Posterior vena cava (tissue), 2 donors: ENCODE measurements around the gene AQP6. TPM values are rescaled to one million over a fixed set of nuclear protein-coding genes. Genes with fewer than 3 reads are reported as not detected.
A peak's percentile ranks its signal among the peaks of the same experiment; 100 is the strongest.

Experiments
- DNase-seq: peaks from one replicate; pipeline ENCODE4 v3.0.0-alpha.2; 2020; ENCODE audit warnings: low spot score
- intact Hi-C, 2 donors: fragments of 100-400 bp; cut with DNase I; formaldehyde crosslinking; loops; one replicate each; pipeline versions ENCODE4 v1.14.1 to v1.14.2; 2022 to 2023
- total RNA-seq, 2 donors: library from RNA; stranded (reverse); fragmentation: NEBNext Ultra II Directional; extraction: Animal tissue kit (Norgen Biotek cat#: 25700); gene quantifications; one replicate each; pipeline ENCODE4 v1.2.1, GENCODE V29; 2021
- donor health status: DM: yes; HTN: yes; CAD: no.
- donor health status: DM: yes; HTN: yes; CAD: no.

AQP6 gene
- total RNA-seq, 2 donors from 2014 or later = 0.05 TPM; not detected in 1

DNA sequence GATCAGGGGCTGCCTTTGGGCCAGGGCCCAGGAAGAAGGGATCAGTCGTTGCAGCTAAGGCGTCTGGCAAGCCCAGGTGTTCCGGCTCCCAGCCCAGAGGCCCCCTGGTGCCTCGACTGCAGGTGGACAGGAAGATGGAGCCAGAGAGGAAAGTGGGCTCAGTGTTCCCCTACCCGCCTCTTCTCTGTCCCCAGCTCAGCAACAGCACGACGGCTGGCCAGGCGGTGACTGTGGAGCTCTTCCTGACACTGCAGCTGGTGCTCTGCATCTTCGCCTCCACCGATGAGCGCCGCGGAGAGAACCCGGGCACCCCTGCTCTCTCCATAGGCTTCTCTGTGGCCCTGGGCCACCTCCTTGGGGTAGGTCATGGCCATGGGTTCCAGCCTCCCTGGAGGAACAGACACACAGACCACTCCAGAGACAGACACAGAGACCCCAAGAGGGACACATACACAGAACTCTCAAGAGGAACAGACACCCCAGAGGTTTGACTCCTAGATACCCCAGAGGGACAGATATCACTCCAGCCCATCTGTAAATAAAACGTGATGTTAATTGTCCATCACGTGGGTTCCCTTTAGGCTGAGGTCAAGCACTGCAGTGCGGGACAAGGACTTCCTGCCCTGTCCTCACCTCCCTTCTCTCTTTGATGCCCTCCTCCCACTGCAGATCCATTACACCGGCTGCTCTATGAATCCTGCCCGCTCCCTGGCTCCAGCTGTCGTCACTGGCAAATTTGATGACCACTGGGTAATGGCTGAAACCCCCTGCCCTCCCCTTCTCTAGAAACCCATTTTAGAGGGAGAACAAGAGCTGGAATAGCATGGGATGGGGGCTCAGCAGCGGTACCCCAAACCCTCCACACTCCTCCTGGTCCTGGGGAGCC is 18.5 kb upstream of the AQP6 start:
- intact Hi-C loops = no loop called here

DNA sequence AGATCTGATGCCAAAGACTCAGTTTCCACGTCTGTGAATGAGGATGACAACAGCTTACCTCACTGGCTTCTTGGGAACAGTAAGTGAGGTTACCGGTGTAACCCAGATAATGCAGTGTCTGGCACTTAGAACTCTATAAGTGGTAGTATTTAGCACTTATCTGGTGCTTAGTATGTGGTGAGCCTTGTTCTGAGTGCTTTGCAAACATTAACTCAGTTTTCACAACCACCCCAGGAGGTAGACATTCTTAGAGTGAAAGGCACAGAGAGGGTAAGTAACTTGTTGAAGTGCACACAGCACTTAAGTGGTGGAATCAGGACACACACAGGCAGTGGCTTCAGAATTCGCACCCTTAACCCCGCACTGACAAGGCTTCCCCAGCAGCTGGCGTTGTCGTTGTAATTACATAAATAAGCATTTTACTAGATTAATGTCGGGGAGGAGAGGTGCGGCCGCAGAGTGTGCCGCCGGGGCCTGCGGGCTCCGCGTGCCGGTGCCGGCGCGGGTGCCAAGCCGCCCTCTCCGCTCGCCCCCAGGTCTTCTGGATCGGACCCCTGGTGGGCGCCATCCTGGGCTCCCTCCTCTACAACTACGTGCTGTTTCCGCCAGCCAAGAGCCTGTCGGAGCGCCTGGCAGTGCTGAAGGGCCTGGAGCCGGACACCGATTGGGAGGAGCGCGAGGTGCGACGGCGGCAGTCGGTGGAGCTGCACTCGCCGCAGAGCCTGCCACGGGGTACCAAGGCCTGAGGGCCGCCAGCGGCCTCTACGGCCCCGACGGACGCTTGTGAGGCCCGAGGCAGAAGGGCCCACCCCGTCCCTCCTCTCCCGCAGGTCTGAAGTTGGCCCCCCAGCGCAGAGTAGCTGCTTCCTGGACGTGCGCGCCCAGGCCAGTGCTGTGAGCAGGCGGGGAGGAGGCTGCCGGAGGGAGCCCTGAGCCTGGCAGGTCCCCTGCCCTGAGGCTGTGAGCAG is 17.6 kb upstream of the AQP6 start:
- intact Hi-C loops = no loop called here
- DNase-seq = peak; percentile 82

More for the DNA sequence above, 18.5 kb upstream of the AQP6 start:
- DNase-seq = peak; percentile 62

DNA sequence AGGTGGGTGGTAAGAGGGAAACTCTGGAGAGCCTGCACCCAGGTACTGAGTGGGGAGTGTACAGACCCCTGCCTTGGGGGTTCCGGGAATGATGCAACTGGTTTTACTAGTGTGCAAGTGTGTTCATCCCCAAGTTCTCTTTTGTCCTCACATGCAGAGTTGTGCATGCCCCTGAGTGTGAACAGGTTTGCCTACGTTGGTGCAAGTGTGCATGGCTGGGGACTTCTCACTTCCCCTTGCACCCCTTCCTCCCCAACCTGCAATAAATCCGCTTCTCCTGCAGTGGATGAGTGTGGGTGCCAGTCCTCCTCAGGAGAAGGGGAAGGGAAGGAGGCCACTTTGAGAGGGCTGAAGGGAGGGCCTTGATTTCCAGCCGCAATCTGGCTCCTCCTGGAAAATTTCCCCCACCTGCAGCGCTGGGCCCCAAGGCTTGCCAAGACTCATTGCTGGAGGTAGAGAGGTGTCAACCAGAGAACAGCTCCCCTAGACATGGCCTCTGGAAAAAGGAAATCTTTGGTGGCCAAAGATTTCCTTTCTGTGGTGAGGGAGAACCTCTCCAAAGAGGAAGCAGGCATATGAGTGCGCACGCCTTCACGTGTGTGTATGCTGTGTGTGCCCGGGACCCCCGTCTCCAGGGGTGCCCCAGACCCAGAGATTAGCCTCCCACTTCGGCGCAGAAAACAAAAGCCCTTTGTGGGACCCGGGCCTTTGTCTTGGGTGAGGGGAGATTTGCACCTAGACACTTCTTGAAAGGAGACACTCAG is 16.7 kb upstream of the AQP6 start:
- peak; percentile 35 for DNase-seq
- intact Hi-C loops = no loop called here

DNA sequence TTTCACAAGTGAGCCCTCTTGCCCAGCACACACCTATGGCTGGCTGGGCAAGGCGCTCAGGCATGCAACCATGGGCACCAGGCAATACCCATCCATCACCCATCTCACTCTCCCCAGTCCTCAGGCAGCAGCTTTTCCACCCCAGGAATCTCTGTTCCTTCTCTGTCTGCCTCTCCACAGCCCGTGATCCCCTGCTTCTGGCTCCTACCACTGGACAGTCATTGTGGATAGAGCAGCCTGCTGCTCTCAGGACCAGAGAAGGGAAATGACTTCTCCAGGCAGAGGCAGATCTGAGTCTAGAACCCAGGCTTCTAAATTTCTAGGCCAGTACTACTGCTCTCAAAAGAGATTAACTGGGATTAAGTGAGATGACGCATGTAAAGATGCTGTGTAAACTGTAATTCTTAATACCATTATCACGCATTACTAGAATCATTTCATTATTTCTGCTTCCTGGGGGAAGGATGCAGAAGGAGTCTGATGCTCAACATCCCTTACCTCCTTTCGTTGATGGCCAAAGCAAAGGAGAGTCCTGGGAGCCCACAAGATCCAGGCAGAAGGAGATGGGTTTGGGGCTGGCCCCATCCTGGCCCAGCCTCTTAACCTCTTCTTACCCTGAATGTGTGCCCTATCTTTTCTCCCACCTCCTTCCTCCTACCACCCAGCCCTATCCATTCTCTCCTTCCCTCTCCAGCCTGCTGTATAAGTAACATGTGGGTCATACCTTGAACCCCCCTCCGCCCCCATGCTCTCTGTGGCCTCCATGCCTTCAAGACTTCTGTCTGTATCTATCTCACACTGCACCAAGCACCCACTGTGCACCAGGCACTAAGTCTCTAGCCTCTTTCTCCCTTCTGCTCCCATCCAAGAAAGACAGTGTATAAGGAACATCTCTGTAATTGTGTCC is 15.8 kb upstream of the AQP6 start:
- DNase-seq = peak; percentile 18
- intact Hi-C loops = no loop called here

DNA sequence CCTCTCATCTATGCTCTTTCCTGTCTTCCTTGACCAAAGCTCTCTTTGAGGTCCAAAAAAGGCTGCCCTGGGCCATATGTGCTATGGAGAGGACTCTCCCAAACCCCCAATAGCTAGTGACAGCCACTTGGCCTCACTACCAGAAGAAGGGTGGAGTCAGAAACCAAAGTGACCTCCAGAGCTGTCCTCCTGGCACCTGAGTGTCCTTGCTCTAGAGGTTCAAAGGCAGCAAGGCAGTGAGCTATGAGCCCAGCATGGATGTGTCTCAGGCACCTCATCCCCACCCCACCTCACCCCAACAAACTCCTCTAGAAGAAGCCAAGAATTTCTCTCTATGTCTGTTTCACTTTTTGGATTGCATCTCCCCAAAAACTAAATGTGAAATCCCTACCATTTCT is 15.2 kb upstream of the AQP6 start:
- peak; percentile 9 for DNase-seq
- intact Hi-C loops = no loop called here

DNA sequence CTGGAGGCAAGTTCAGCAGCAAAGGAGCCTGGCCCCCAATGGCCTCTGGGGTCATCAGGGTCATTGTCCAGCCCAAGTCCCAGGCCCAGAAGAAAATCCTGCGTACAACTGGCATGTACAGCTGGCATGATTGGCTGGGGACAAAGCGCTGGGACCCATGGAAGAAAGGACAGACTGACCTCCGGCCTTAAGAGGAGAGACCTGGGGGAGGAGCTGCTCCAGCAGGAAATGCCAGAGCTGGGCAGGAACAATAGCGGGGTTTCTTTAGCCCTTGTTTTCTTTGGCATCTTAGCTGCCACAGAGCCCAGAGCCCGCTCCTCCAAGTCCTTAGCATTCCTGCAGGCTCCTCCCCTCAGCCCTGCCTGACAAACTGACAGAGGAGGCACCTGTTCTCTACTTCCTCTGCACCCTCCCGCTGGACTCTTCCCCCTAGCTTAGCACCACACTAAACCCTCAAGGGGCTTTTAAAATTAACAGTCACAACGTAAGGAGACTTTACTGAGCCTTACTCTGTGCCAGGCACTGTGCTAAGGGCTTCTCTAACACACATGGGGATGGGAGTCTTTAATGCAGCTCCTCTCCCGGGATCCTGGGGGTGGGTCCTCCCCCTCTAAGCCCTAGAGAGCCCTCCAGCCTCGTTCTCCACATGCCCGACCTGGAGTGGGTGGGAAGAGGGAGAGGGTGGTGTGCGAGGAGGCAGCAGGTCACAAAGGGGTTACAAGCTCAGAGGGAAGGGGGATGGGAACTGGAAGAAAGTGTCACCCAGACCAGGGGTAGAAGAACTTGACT is 12.9 kb upstream of the AQP6 start:
- peak; percentile 46 for DNase-seq
- intact Hi-C loops = no loop called here

DNA sequence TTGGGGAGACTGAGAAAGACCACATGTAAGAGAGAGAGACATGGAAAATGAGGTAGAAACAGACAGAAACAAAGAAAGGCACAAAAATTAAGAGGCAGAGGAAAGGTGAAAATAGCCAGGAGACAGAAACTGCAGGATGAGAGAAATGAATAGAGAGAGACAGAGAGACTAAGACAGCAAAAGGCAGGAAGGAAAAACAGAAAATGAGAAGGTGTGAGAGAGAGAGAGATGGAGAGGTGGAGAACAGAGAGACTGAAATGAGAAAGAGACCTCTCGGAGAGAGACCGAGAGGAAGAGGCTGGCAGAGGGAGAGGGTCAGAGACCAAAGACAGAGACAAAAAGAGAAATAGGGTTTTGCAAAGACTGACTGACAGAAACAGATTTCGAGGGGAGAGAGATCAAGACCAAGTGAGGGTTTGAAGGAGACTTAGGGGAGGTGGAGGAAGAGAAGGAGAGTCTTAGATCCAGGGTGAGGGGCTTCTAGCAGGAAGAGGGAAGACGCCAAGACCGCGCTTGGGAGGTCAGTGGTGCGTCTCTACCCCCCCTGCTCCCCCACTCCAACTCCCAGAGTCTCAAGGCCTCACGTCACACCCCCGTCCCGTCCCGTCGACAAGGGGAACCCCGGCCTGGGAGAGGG is 12.2 kb upstream of the AQP6 start:
- no peak for DNase-seq
- intact Hi-C loops = loop anchor here in 1 of 2 donors (1.0 kb wide), 1 partner anchor 92 kb away; no protein-coding TSS in a partner anchor

DNA sequence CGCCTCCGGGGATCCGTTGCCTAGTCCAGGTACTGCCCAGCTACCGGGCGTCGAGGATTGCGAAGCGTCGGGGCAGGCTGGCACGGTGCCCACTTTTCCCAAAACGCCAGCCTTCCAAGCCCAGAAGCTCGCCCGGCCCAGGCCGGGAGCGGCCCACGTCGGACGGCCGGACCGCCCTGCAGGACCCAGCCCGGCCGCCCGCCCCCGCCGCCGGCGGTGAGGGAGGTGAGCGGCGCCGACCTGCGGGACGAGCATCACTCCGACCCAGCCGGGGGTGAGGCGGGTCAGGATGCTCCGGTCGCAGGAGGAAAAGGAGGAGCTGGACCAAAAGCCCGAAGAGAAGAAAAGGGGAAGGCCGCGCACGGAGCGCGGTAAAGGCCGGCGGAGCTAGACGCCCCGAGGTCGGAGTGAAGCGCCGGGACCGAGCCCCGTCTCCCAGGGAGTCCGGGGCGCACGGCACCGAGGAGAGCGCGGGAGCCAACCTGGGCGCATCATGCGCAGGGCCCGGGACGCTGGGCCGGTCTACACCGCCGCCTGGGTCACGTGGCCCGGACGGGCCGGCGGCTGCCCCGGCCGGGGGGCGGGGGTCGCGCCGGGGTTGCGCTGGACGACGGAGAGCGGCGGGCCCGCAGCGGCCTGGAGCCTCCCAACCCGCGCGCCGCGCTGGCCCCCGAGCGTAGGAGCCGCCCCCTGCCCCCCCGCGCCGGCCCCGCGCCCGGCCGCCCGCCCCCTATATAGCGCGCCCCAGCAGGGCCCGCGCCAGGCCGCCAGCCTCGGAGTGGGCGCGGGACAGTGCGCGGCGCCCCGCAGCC is 11.4 kb upstream of the AQP6 start, which contains the start of gene AQP5:
AQP5 (plus strand) TSS at position 762 of the 812 bp plus-strand sequence. CDS start 146 bp downstream, outside the sequence.
- DNase-seq = no peak
- intact Hi-C loops = loop anchor here in 1 of 2 donors (1.0 kb wide), 1 partner anchor 91 kb away; no protein-coding TSS in a partner anchor

DNA sequence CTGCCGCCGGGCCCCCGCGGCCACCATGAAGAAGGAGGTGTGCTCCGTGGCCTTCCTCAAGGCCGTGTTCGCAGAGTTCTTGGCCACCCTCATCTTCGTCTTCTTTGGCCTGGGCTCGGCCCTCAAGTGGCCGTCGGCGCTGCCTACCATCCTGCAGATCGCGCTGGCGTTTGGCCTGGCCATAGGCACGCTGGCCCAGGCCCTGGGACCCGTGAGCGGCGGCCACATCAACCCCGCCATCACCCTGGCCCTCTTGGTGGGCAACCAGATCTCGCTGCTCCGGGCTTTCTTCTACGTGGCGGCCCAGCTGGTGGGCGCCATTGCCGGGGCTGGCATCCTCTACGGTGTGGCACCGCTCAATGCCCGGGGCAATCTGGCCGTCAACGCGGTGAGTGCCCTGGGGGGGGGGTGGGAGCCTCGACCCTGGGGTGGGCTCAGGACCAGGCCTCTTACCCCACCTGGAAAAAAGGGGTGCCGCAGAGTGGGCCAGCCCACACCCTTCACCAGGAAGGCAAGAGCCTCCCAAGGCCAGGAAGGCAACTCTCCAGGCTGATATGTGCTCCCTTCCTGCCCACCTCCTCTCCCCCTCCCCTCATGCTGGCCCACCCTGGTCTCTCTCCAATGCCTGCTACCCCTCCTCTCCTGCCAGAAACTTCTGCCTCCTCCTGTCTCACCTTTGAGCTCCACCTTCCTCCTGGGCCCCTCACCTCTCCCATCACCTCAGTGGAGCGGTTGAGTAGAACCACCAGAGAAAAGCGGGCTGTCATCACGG is 10.6 kb upstream of the AQP6 start:
- intact Hi-C loops = loop anchor here in 1 of 2 donors (1.0 kb wide), 1 partner anchor 90 kb away; no protein-coding TSS in a partner anchor
- DNase-seq = no peak

DNA sequence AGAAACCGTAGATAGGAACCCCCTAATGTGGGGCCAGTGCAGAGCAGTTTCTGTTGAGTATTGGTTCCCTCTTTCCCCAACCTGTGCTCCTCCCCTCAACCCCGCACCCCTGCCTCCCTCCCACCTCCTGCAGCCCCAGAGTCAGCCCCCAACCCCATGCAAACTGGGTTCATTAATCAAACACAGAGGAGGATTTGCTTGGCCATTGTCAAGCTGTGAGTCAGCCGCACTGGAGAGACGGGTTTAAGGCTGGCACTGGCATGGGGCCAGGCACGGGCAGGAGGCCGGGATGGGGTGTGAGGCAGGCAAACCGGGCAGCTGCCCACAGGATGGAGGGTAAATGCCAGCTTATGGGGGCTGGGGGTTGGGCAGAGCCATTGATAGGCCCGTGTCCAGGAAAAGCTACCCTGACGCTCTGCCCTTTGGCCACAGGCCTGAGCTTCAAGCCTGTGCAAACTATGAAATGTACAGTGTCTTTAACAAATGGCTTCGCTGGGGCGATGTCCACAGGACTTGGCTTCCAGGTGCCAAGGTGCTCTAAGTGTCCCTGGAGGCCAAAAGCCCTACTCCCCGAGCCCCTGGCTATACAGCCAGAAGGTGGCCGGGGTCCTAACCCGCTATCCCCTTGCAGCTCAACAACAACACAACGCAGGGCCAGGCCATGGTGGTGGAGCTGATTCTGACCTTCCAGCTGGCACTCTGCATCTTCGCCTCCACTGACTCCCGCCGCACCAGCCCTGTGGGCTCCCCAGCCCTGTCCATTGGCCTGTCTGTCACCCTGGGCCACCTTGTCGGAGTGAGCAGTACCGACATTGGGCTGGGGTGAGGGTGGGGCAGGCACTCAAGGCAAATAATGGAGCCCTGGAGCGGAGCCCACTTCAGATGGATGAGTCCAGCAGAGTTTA is 9.6 kb upstream of the AQP6 start:
- DNase-seq = peak; percentile 68
- intact Hi-C loops = no loop called here

DNA sequence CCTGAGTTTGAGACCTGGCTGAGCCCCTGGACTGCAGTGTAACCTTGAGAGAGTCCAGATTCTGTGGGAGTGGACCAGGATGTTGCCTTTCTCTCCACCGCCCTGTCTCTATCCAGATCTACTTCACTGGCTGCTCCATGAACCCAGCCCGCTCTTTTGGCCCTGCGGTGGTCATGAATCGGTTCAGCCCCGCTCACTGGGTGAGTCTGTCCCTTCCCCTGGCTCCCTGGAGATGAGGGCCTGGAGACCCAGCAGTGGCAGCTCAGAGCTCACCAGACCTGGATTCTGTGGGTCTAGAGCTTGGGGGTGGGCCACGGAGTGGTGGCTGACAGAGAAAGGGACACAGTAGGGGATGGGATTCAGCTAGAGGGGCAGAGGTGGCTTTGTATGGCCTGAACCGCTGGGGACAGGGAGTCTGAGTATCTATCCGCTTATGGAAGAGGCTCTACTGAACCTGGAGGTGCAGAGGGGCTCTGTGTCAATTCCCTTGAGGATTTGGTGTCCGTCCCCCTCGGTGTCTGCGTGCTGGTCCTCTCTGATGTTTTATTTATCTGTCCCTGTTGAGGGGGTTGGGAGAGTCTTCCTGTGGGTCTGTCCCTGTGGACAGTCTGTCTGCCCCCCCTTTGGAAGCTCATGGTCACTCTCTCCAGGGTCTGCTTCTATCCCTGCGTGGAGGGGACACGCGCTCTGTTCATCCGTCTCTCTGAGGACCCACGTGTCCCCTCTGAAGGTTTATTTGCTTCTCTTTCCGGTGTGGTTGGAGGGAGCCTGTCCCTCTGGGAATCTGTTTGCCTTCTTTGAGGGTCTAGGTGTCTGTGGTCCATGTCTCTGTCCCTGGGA is 8.6 kb upstream of the AQP6 start:
- DNase-seq = peak; percentile 45
- intact Hi-C loops = no loop called here

DNA sequence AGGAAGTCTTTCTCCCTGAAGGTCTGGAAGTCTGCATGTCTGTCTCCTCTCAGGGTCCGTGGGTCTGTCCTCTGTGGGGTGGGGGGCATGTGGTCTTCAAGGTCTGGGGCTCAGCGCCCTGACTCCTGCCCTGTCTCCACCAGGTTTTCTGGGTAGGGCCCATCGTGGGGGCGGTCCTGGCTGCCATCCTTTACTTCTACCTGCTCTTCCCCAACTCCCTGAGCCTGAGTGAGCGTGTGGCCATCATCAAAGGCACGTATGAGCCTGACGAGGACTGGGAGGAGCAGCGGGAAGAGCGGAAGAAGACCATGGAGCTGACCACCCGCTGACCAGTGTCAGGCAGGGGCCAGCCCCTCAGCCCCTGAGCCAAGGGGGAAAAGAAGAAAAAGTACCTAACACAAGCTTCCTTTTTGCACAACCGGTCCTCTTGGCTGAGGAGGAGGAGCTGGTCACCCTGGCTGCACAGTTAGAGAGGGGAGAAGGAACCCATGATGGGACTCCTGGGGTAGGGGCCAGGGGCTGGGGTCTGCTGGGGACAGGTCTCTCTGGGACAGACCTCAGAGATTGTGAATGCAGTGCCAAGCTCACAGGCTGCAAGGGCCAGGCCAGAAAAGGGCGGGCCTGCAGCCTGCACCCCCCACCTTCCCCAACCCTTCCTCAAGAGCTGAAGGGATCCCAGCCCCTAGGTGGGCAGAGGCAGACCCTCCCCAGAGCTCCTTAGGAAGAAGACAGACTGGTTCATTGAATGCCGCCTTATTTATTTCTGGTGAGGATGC is 7.7 kb upstream of the AQP6 start:
- peak; percentile 66 for DNase-seq
- intact Hi-C loops = loop anchor here in 1 of 2 donors (5.0 kb wide), 1 partner anchor 92 kb away; the partner anchor contains the start of gene ASIC1
